PC-3 (cell line): Measurements from ENCODE around the gene PACS1.

Experiments used
- CTCF ChIP-seq: fragments of 300-600 bp; sonication (generic); conservative IDR thresholded peaks from 2 replicates; pipeline ENCODE4 v1.5.1; 2017; ENCODE audit warnings: antibody characterized with exemption, low read depth, mild to moderate bottlenecking, low read length
- EZH2 ChIP-seq: fragments of 300-600 bp; sonication (generic); IDR thresholded peaks from one replicate; pipeline ENCODE4 v1.6.1; 2017; ENCODE audit warnings: antibody characterized with exemption, mild to moderate bottlenecking, low read length; ENCODE audit not compliant: unreplicated experiment

GRCh38 chr11:66216911-66217310 is 146.8 kb downstream of the PACS1 start:
- TF ChIP-seq EZH2 (no peak), CTCF (no peak)
